Endothelial cell (in vitro differentiated cells): ENCODE results near the gene LY9. TPM values are rescaled to one million over a fixed set of nuclear protein-coding genes. Genes with fewer than 3 reads are reported as not detected.

Experiments used
- DNase-seq: peaks from one replicate; pipeline ENCODE4 v3.0.0; 2021; ENCODE audit warnings: low spot score
- H3K27ac Mint-ChIP-seq: one replicate; pipeline ENCODE4 v1.8.0; 2021; ENCODE audit warnings: mixed read lengths, inconsistent platforms; ENCODE audit not compliant: unreplicated experiment
- H3K27me3 Mint-ChIP-seq: one replicate; pipeline ENCODE4 v1.8.0; 2021; ENCODE audit warnings: mild to moderate bottlenecking, moderate library complexity, mixed read lengths, inconsistent platforms; ENCODE audit not compliant: unreplicated experiment
- H3K36me3 Mint-ChIP-seq: one replicate; pipeline ENCODE4 v1.8.0; 2021; ENCODE audit warnings: mild to moderate bottlenecking, low read depth, mixed read lengths, inconsistent platforms; ENCODE audit not compliant: unreplicated experiment
- H3K4me1 Mint-ChIP-seq: one replicate; pipeline ENCODE4 v1.8.0; 2021; ENCODE audit warnings: mild to moderate bottlenecking, mixed read lengths, inconsistent platforms; ENCODE audit not compliant: unreplicated experiment
- H3K4me3 Mint-ChIP-seq: one replicate; pipeline ENCODE4 v1.8.0; 2021; ENCODE audit warnings: mild to moderate bottlenecking, mixed read lengths, inconsistent platforms; ENCODE audit not compliant: unreplicated experiment
- H3K9me3 Mint-ChIP-seq: one replicate; pipeline ENCODE4 v1.8.0; 2021; ENCODE audit warnings: mixed read lengths, inconsistent platforms; ENCODE audit not compliant: unreplicated experiment
- total RNA-seq: library from RNA; stranded (reverse); fragmentation: NEBNext Ultra II Directional; extraction: Animal tissue kit (Norgen Biotek cat#: 25700); gene quantifications from one replicate; pipeline ENCODE4 v1.2.1, GENCODE V29; 2021; ENCODE audit not compliant: unreplicated experiment
- TF ChIP-seq, protein P1 (sequence below): fragments of 200-600 bp; sonication (generic); IDR thresholded peaks from one replicate; pipeline ENCODE4 v1.5.0; 2021; ENCODE audit warnings: antibody characterized with exemption; ENCODE audit not compliant: unreplicated experiment

LY9 gene
- total RNA-seq, 1 donor from 2014 or later, result not detected

DNA sequence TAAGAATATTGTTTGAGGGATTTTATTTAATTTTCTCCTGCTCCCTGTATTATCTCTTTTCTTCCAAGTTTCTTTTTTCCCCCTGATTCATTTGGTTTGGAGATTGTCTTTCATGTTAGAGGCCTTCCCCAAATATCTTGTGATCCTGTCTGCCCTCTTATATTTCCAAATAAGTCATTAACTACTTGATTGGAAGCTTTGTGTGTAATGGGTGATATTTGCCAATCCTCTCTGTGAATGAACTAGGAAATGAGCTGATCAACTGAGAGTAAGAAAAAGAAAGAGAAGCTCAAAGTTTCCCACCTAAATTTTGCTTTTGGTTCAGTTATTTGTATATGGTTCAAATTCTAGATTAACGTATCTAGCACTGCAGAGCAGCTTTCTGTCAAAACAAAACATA lies 23.6 kb upstream of the LY9 start:
- H3K9me3 Mint-ChIP-seq, result no peaks in the 10 kb centered on the region
- H3K4me1 Mint-ChIP-seq, result peaks cover 20% of the 10 kb centered on the region
- no peaks in the 10 kb centered on the region for H3K27me3 Mint-ChIP-seq
- no peak overlapping the region for H3K4me3 Mint-ChIP-seq
- TF ChIP-seq, protein P1, sequence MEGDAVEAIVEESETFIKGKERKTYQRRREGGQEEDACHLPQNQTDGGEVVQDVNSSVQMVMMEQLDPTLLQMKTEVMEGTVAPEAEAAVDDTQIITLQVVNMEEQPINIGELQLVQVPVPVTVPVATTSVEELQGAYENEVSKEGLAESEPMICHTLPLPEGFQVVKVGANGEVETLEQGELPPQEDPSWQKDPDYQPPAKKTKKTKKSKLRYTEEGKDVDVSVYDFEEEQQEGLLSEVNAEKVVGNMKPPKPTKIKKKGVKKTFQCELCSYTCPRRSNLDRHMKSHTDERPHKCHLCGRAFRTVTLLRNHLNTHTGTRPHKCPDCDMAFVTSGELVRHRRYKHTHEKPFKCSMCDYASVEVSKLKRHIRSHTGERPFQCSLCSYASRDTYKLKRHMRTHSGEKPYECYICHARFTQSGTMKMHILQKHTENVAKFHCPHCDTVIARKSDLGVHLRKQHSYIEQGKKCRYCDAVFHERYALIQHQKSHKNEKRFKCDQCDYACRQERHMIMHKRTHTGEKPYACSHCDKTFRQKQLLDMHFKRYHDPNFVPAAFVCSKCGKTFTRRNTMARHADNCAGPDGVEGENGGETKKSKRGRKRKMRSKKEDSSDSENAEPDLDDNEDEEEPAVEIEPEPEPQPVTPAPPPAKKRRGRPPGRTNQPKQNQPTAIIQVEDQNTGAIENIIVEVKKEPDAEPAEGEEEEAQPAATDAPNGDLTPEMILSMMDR, result no peak
- H3K36me3 Mint-ChIP-seq, result no peaks in the 10 kb centered on the region
- no peak for DNase-seq
- no peak overlapping the region for H3K27ac Mint-ChIP-seq

DNA sequence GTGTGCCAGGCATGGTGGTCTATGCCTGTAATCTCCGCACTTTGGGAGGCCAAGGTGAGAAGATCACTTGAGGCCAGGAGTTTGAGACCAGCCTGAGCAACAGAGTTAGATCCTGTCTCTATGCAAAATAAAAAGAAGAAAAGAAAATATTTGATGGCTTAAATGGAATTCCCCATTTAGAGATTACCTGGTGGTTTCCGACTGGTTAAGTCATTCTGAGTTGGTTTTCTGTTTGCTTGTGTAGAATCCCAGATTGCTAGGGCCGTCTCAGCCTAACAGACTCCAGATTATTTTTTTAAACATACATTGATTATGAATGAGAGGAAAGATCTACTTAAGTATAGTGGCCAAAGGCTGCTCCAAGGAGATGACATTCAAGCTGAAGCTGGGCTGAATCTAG lies 22.9 kb upstream of the LY9 start:
- Mint-ChIP-seq H3K4me3 (no peak overlapping the region), H3K27ac (no peak overlapping the region), H3K4me1 (peaks cover 18% of the 10 kb centered on the region), H3K36me3 (no peaks in the 10 kb centered on the region), H3K9me3 (no peaks in the 10 kb centered on the region), H3K27me3 (no peaks in the 10 kb centered on the region)
- DNase-seq, result no peak
- TF ChIP-seq, protein P1, result no peak

DNA sequence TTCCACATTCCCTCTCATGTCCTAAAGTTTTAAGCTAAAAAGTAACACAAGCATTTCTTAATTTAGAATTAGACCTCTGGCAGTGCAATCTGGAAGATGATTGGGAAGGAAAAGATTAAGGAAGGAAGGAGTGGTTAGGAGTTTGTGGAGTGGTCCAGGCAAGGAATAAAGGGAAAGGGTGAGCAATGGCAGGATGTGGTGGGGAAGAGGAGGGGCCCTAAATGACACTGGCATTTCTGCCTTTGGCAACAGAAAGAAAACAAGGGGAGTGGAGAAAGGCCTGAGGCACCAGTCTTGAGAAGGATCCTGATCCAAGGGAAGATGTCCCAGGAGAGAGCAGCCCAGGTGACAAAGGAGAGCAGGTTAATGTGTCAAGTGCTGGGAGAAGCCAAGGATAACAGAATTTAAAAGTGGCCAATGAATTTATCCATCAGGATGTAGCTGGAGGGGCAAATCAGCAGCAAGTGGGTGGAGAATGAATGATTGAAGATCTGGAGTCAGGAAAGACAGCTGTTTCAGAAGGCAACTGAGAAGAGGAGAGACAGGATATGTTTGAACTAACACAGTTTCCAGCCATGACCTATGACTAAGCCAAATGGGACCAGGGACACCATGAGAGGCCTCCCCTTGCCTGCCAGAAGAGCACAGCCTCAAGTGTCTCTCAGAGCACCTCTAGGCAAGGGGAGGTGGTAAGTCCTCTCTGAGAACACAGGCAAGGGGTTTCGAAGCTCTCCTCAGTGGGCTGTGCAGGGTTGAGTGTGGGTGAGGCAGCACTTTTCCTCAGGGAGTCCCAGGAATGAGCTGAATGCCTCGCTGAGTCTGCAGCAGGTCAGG lies 20.9 kb upstream of the LY9 start:
- Mint-ChIP-seq H3K27me3 (no peaks in the 10 kb centered on the region), H3K9me3 (no peaks in the 10 kb centered on the region), H3K4me3 (no peak overlapping the region), H3K27ac (peak overlapping the region; percentile 7), H3K4me1 (peaks cover 17% of the 10 kb centered on the region), H3K36me3 (no peaks in the 10 kb centered on the region)
- TF ChIP-seq, protein P1, result no peak
- no peak for DNase-seq

DNA sequence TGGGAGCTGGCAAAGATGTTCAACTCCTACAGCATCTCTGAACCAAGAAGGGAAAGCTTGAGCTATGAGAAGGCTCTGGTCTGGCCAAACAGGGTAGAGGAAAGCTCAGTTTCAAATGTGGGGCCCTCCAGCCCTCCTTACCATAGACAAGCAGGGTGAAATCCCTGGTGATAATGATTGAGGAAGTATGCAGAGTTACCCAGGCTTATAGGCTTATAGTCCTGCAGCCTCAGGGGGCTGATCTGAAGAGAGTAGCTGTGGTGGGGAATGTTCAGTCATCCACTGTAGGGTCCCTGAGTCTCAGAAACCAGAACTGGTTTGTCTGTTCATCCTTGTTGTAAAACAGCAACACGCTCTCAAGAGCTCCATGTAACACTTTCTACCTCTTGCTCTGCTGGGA lies 19.8 kb upstream of the LY9 start:
- H3K27ac Mint-ChIP-seq, result no peak overlapping the region
- H3K4me1 Mint-ChIP-seq, result peaks cover 19% of the 10 kb centered on the region
- no peaks in the 10 kb centered on the region for H3K27me3 Mint-ChIP-seq
- H3K4me3 Mint-ChIP-seq, result no peak overlapping the region
- no peak for DNase-seq
- TF ChIP-seq, protein P1, result no peak
- H3K9me3 Mint-ChIP-seq, result no peaks in the 10 kb centered on the region
- H3K36me3 Mint-ChIP-seq, result no peaks in the 10 kb centered on the region

DNA sequence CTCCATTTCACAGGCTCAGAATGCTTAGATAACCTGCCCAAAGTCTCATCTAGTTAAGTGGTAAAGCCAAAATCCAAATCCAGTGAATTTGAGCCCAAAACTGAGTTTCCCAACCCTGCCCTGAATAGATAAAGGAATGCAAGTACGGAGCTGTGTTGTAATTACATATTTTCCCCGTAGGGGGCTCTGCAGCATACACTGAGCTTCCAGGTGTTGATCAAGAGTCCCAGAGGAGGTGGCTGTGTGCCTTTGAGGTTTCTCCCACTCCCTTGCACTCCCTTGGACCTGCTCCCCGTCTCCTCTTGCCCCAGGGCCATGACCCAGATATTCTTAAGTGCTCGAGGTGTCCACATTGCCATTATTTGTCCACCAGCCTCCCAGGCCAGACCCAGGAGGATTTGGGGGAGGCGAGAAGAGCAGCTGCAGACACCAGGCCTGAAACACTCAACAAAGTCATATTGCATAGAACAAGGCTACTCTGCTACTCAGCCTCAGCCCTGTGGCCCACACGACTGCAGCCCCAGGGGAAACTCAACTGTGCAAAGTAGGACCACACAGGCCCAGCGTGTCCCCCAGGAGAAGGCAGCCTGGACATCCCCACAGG lies 18.4 kb upstream of the LY9 start:
- no peaks in the 10 kb centered on the region for H3K9me3 Mint-ChIP-seq
- no peaks in the 10 kb centered on the region for H3K36me3 Mint-ChIP-seq
- no peak overlapping the region for H3K27ac Mint-ChIP-seq
- no peak overlapping the region for H3K4me3 Mint-ChIP-seq
- peak; percentile 46 for DNase-seq
- H3K27me3 Mint-ChIP-seq, result peaks cover 2% of the 10 kb centered on the region
- peaks cover 23% of the 10 kb centered on the region for H3K4me1 Mint-ChIP-seq
- TF ChIP-seq, protein P1, result peak; percentile 70
